Endothelial cell of umbilical vein (primary cell): ENCODE measurements around the gene OR1J2.

ENCODE experiments used
- EZH2 ChIP-seq: IDR thresholded peaks from 2 replicates; pipeline ENCODE4 v1.6.1; 2012; ENCODE audit warnings: borderline replicate concordance, low read depth, mild to moderate bottlenecking, moderate library complexity, low read length, inconsistent platforms; ENCODE audit not compliant: severe bottlenecking
- FOS ChIP-seq: IDR thresholded peaks from 2 replicates; pipeline ENCODE4 v1.6.1; 2011; ENCODE audit warnings: mild to moderate bottlenecking, low read length, moderate library complexity, borderline replicate concordance; ENCODE audit not compliant: insufficient read depth
- JUN ChIP-seq: IDR thresholded peaks from 2 replicates; pipeline ENCODE4 v1.6.1; 2011; ENCODE audit warnings: borderline replicate concordance, low read depth; ENCODE audit not compliant: insufficient read length, insufficient read depth
- MAX ChIP-seq: IDR thresholded peaks from 2 replicates; pipeline ENCODE4 v1.6.1; 2011; ENCODE audit not compliant: insufficient read depth, insufficient read length
- MYC ChIP-seq: IDR thresholded peaks from one replicate; pipeline ENCODE4 v1.6.1; 2011; ENCODE audit warnings: mild to moderate bottlenecking, low read depth, low read length
- POLR2A ChIP-seq: IDR thresholded peaks from 2 replicates; pipeline ENCODE4 v1.6.1; 2012; ENCODE audit warnings: low read depth, mild to moderate bottlenecking, control low read depth, low read length
- POLR2AphosphoS5 ChIP-seq: IDR thresholded peaks from 2 replicates; pipeline ENCODE4 v1.6.1; 2012; ENCODE audit warnings: low read depth, mild to moderate bottlenecking, control low read depth, low read length, moderate library complexity; ENCODE audit not compliant: insufficient read depth
- TF ChIP-seq, protein P1 (sequence below), 2 donors: IDR thresholded peaks; 1 replicate in 1 of 2; 2 replicates in 1 of 2; pipeline ENCODE4 v1.5.1; 2011; ENCODE audit warnings: low read length in 2 of 2, mild to moderate bottlenecking in 2 of 2, moderate library complexity in 2 of 2, control low read depth in 1 of 2, inconsistent platforms in 1 of 2, low read depth in 1 of 2; ENCODE audit not compliant: insufficient read depth in 1 of 2; ENCODE audit errors: extremely low read depth in 1 of 2

- no peak for TF ChIP-seq JUN
- TF ChIP-seq, protein P1, sequence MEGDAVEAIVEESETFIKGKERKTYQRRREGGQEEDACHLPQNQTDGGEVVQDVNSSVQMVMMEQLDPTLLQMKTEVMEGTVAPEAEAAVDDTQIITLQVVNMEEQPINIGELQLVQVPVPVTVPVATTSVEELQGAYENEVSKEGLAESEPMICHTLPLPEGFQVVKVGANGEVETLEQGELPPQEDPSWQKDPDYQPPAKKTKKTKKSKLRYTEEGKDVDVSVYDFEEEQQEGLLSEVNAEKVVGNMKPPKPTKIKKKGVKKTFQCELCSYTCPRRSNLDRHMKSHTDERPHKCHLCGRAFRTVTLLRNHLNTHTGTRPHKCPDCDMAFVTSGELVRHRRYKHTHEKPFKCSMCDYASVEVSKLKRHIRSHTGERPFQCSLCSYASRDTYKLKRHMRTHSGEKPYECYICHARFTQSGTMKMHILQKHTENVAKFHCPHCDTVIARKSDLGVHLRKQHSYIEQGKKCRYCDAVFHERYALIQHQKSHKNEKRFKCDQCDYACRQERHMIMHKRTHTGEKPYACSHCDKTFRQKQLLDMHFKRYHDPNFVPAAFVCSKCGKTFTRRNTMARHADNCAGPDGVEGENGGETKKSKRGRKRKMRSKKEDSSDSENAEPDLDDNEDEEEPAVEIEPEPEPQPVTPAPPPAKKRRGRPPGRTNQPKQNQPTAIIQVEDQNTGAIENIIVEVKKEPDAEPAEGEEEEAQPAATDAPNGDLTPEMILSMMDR (IDR thresholded peaks at IDR 0.05; ENCODE audit: extremely low read depth in 1 of 2, insufficient read depth in 1 of 2, low read depth in 1 of 2, low read length in 2 of 2), result no peak
- no peak for TF ChIP-seq EZH2
- no peak for TF ChIP-seq POLR2A
- no peak for TF ChIP-seq POLR2AphosphoS5
- no peak for TF ChIP-seq MYC
- TF ChIP-seq FOS, result no peak
- no peak for TF ChIP-seq MAX
Observed at GRCh38 chr9:122475717-122476116, 34.9 kb upstream of the OR1J2 start.
